CMK (cell line): ENCODE results near the gene HUWE1.
A peak's percentile ranks its signal among the peaks of the same experiment; 100 is the strongest.
"Not testable (repeated sequence)": the region's sequence is repeated elsewhere in the genome, so short reads cannot be mapped to it uniquely, and the experiment has no call there.

Source experiments
- DNase-seq: peaks from one replicate; pipeline ENCODE4 v3.0.0-alpha.2; 2010; ENCODE audit warnings: low read depth

HUWE1 gene

GRCh38 chrX:53686151-53686885 lies at the start of gene HUWE1:
HUWE1 (minus strand) TSS chrX:53686719; CDS start chrX:53654107, 32,612 bp downstream.
- DNase-seq, result peak; percentile 71

- no peak for DNase-seq
Observed at GRCh38 chrX:53732797-53733196, 46.3 kb upstream of the HUWE1 start.

DNA sequence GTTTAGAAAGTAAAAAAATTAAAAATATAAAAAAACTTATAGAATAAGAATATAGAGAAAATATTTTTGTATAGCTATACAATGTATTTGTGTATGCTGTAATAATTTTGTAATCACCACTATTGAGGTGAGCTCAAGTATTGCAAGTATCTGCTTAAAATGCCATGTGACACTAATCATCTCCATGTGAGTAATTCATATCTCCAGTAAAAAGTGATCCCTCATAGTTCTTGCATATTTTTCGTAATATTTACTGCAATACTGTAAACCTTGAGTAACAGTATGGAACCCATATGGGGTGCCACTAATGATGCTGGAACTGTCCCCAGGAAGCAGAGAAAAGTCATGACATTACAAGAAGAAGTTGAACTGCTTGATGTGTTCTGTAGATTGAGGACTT lies 43.2 kb upstream of the HUWE1 start:
- DNase-seq, result no peak

DNA sequence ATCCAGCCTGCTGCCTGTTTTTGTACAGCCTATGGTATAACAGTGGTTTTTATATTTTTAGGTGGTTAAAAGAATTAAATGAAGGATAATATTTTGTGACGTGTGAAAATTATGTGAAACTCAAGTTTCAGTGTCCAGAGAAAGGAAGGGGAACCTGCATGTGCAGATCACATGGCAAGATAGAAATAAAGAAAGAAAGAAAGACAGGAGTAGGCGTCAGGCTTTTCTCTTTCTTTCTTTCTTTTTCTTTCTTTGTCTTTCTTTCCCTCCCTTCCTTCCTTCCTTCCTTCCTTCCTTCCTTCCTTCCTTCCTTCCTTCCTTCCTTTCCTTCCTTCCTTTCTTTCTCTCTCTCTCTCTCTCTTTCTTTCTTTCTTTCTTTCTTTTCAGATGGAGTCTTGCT lies 42.0 kb upstream of the HUWE1 start:
- no peak for DNase-seq

DNA sequence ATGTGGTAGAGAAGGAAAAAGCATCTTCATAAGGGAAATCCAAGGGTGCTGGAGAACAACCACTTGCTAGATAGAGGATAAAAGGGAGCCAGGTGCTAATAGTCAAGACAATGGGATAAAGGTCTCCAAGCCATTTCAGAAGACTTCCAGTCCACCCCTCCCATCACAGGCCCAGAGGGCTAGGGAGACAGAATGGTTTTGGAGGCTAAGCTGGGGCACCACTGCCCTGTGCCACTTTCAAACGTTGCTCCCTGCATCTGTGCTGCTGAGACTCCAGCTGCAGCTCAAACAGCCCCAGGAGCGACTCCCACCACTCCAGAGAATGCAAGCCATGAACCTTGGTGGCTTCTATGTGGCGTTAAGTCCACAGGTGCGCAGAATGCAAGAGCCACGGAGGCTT lies 38.4 kb upstream of the HUWE1 start:
- no peak for DNase-seq

DNA sequence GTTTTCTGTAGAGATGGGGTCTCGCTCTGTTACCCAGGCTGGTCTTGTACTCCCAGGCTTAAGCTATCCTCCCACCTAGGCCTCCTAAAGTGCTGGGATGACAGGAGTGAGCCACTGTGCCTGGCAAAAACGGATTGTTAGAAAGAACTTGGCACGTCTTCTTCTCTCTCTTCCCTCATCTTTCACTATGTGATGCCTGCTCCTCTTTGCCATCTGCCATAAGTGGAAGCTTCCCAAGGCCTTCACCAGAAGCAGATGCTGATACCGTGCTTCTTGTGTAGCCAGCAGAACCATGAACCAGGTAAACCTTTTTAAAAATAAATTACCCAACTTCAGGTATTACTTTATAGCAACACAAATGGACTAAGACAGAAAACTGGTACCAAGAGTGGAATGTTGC lies 36.9 kb upstream of the HUWE1 start:
- no peak for DNase-seq

DNA sequence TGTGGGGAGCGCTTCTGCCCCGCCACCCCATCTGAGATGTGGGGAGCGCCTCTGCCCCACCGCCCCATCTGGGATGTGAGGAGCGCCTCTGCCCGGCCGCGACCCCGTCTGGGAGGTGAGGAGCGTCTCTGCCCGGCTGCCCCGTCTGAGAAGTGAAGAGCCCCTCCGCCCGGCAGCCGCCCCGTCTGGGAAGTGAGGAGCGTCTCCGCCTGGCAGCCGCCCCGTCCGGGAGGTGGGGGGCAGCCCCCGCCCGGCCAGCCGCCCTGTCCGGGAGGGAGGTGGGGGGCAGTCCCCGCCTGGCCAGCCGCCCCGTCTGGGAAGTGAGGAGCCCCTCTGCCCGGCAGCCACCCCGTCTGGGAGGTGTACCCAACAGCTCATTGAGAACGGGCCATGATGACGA lies 35.1 kb upstream of the HUWE1 start:
- not testable (repeated sequence) for DNase-seq

DNA sequence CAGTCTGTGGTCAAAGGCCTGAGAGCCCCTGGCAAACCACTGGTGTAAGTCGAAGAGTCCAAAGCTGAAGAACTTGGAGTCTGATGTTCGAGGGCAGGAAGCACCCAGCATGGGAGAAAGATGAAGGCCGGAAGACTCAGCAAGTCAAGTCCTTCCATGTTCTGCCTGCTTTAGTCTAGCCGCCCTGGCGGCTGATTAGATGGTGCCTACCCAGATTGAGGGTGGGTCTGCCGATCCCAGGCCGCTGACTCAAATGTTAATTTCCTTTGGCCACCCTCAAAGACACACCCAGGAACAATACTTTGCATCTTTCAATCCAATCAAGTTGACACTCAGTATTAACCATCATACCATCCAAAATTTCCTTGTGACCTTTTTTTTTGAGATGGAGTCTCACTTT lies 33.1 kb upstream of the HUWE1 start:
- DNase-seq, result not testable (repeated sequence)

DNA sequence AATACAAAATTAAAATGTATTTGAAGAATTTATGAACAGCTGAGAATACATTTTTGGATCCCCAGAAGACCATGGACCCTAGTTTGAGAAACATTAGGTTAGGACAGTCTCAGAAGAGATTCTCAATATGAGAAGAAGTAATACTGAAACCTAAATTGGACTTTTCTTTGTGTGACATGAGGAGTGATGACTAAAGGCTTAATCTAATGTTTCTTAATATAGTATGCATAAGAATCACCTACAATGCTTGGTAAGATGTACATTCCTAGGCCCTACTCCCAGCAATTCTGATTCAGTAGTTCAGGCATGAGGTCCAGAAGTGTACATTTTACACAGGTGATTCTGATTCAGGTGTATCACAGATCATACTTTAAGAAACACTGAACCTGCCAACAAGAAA lies 31.6 kb upstream of the HUWE1 start:
- DNase-seq, result no peak

GRCh38 chrX:53717205-53717604 lies 30.7 kb upstream of the HUWE1 start:
- DNase-seq, result no peak

DNA sequence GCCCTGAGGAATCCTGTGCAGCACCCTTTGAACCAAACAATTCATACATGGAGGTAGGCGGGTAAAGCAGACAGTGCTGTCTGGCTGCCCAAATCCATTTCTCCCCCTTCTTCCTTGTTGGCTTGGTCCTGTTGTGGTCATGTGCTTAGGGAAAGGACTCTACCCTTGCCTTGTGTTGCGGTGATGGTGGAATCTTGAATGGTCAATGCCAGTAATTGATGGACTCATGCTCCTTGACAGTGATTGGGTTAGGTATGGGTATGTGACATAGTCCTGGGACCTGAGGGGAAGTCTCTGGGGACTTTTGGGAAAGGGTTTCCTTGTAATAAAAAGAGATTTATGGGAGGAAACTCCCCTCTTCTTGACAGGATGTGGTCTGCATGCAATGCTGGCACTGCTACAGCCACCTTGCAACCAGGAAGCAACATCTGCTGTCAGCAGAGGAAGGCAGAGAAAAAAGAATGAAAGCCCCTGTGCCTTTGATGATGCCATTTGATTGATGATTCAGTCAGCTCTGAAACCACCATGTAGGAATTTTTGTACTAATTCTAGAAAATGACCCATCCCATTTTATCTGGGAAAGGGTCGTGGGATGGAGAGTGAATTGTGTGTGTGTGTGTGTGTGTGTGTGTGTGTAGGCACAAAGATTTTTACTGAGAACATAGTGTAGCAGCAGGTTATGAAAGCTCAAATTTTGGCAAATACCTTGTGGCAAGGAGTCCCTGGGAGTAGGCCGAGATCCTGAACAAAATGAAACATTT lies 30.0 kb upstream of the HUWE1 start:
- DNase-seq, result no peak

- no peak for DNase-seq
Observed at GRCh38 chrX:53715346-53715924, 28.9 kb upstream of the HUWE1 start.

- peak; percentile 71 for DNase-seq
Observed at GRCh38 chrX:53714580-53715345, 28.2 kb upstream of the HUWE1 start.

GRCh38 chrX:53713987-53714579 lies 27.6 kb upstream of the HUWE1 start:
- no peak for DNase-seq

GRCh38 chrX:53711436-53711835 lies 24.9 kb upstream of the HUWE1 start:
- DNase-seq, result no peak

DNA sequence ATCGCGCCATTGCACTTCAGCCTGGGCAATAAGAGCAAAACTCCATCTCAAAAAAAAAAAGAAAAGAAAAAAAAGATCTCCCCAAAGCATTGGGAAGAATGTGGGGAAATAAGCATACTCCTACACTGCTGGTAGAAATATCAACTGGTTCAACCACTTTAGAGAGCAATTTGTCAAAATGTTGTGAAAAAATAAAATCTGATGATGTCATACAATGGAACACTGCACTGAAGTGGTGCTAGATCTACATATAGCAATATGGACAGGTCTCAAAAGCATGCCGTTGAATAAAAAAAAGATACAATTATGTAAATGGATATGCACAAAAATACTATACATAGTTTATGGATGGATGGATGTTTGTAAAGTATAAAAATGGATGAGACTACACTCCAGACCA lies 18.3 kb upstream of the HUWE1 start:
- no peak for DNase-seq

DNA sequence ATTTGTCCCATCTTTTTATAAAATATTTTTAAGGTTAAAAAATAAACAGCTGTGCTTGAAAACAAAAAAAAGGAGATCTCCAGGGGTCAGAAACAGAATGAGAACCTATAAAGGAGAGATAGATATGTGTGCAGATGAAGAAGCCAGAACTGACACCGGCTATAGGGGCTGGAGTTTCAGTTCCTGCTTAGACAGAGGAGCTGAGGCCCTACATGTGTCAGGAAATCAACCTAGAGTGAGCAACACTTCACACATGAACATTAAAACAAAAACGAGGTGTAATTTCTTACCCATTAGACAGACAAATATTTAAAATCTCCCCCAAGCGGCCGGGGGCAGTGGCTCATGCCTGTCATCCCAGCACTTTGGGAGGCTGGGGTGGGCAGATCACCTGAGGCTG lies 17.8 kb upstream of the HUWE1 start:
- no peak for DNase-seq

DNA sequence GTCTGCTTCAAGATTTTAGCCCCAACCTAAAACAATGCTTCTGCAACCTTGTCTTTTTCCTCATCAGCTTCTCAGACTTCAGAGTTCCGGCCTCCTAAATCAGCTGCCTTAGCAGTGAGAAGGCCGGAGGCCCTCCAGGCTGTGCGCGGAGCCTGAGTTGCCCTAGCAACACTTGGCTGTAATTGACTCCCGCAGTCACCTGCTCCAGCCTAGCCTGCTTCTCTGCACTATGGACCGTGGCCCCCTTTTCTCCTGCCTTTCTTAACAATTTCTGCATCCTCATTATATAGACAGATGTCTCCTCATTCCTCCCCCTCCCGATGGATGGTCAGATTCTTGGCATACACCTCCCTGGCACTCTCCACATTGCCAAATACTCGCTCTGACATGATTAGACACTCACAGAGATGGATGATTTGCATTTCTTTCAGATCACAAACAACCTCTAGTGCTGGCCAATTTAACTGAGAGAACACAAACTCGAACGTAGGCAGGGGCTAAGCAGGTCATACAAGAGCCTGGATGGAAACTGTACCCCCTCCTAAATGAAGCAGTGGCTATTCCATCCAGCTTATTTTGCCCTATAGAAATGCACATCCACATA lies 9.5 kb upstream of the HUWE1 start:
- no peak for DNase-seq

DNA sequence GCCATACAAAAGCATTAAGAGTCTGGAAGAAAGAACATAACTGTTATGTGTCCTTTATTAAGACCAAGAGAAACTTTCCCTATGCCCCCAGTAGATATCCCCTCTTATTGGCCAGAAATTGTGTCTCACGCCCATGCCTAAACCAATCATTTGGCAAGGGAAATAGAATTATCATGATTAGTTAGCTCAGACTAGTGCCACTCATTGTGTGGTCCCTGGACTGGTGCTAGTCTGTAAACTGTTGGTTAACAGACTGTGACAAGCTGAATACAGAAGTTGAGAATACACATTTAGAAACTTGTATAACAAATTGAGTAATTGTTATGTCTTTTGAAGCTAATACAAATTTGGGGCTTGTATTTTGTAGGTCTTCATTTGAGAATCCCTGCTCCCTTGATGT lies 8.1 kb upstream of the HUWE1 start:
- DNase-seq, result no peak

- no peak for DNase-seq
Observed at GRCh38 chrX:53688300-53688699, 1.8 kb upstream of the HUWE1 start.

- no peak for DNase-seq
Observed at GRCh38 chrX:53685711-53686110, 808 bp downstream of the HUWE1 start.
